Measurements from ENCODE around the gene KIF16B. TPM values are rescaled to one million over a fixed set of nuclear protein-coding genes. Genes with fewer than 3 reads are reported as not detected.

Gene KIF16B
- total RNA-seq, 1 experiment from 2014 or later: 4.2 TPM

- no peak for DNase-seq (ENCODE audit: low spot score)
Measured at GRCh38 chr20:16437387-16437996, 135.8 kb downstream of the KIF16B start.

- peak; percentile 77 for DNase-seq (ENCODE audit: low spot score)
Measured at GRCh38 chr20:16434062-16434664, 139.1 kb downstream of the KIF16B start.

GRCh38 chr20:16433293-16433580 is 140.0 kb downstream of the KIF16B start:
- DNase-seq (ENCODE audit: low spot score): no peak

GRCh38 chr20:16432466-16433292 is 140.6 kb downstream of the KIF16B start:
- no peak for DNase-seq (ENCODE audit: low spot score)

- no peak for DNase-seq (ENCODE audit: low spot score)
Measured at GRCh38 chr20:16428112-16428511, 145.1 kb downstream of the KIF16B start.

GRCh38 chr20:16427571-16427970 is 145.7 kb downstream of the KIF16B start:
- no peak for DNase-seq (ENCODE audit: low spot score)

- DNase-seq (ENCODE audit: low spot score): no peak
Measured at GRCh38 chr20:16424780-16425179, 148.5 kb downstream of the KIF16B start.

- DNase-seq (ENCODE audit: low spot score): no peak
Measured at GRCh38 chr20:16423311-16424212, 149.7 kb downstream of the KIF16B start.

GRCh38 chr20:16419138-16419715 is 154.0 kb downstream of the KIF16B start:
- DNase-seq (ENCODE audit: low spot score): no peak

GRCh38 chr20:16418616-16419015 is 154.6 kb downstream of the KIF16B start:
- no peak for DNase-seq (ENCODE audit: low spot score)

GRCh38 chr20:16417001-16417400 is 156.2 kb downstream of the KIF16B start:
- no peak for DNase-seq (ENCODE audit: low spot score)

- DNase-seq (ENCODE audit: low spot score): no peak
Measured at GRCh38 chr20:16415071-16416053, 157.9 kb downstream of the KIF16B start.

GRCh38 chr20:16412906-16413305 is 160.3 kb downstream of the KIF16B start:
- DNase-seq (ENCODE audit: low spot score): no peak

- DNase-seq (ENCODE audit: low spot score): no peak
Measured at GRCh38 chr20:16411361-16411760, 161.9 kb downstream of the KIF16B start.

- DNase-seq (ENCODE audit: low spot score): no peak
Measured at GRCh38 chr20:16410626-16411025, 162.6 kb downstream of the KIF16B start.

- DNase-seq (ENCODE audit: low spot score): no peak
Measured at GRCh38 chr20:16408981-16409380, 164.3 kb downstream of the KIF16B start.

- DNase-seq (ENCODE audit: low spot score): no peak
Measured at GRCh38 chr20:16407251-16408067, 165.8 kb downstream of the KIF16B start.

- DNase-seq (ENCODE audit: low spot score): no peak
Measured at GRCh38 chr20:16405254-16405653, 168.0 kb downstream of the KIF16B start.

GRCh38 chr20:16404640-16405039 is 168.6 kb downstream of the KIF16B start:
- DNase-seq (ENCODE audit: low spot score): no peak

All from HT-29 (cell line).